ENCODE data around the gene BCL6. TPM values are rescaled to one million over a fixed set of nuclear protein-coding genes. Genes with fewer than 3 reads are reported as not detected.
A peak's percentile ranks its signal among the peaks of the same experiment; 100 is the strongest.

The BCL6 gene
- total and polyA plus RNA-seq, 2 of the 8 experiments (the other 6 are each of a cell fraction or from before 2014, with no cell fraction given): 5.7 to 10.4 TPM

DNA sequence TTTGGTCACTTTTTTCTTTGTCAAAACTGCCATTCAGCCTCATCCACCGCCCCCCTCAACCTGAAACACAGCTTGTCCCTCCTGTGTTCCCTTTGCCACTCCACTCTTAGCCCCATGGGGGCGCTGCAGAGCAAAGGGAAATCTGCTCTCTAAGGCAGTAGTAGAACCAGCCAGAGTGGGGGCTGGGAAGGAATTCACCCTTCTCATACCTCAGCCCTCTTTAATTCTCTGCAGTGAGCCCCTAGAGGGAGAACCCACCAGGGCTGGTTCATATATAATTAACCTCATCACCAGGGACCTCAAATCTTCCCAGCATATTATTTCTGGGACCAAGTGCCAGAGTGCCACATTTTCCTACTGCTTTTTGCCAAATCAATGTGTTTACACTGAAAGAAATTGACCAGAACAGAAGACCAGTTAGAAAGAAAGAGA lies 2.8 kb upstream of the BCL6 start:
- Histone ChIP-seq H3K79me2 (ENCODE audit: control insufficient read depth in 1 of 2, insufficient read depth in 2 of 2, low read length in 2 of 2) (peaks cover 0 to 7% of the 10 kb centered on the region in 2 experiments; a peak in 1 of 4 replicates), H3K4me2 (ENCODE audit: insufficient read depth in 1 of 2, low read depth in 2 of 2, low read length in 2 of 2) (no peak overlapping the region), H3K9ac (replicated peaks in 1 of 4; ENCODE audit: extremely low read depth in 1 of 4, low read depth in 3 of 4, low read length in 3 of 4) (no peak overlapping the region), H3K18ac (ENCODE audit: extremely low read depth, low read length) (no peak overlapping the region), H4K8ac (ENCODE audit: extremely low read depth, insufficient read depth, low read length) (no peak overlapping the region), H2BK15ac (ENCODE audit: low read length) (no peak overlapping the region), H2BK5ac (ENCODE audit: low read depth, low read length) (no peak overlapping the region), H3K4me3 (ENCODE audit: extremely low read depth in 1 of 4, insufficient read depth in 2 of 4, low read depth in 3 of 4, low read length in 4 of 4) (no peak overlapping the region), H4K91ac (replicated peaks; ENCODE audit: insufficient read length, low read length) (no peak overlapping the region), H3K23ac (ENCODE audit: insufficient read length) (no peak overlapping the region), H3K27me3 (replicated peaks in 1 of 4; ENCODE audit: control insufficient read depth in 3 of 4, extremely low read depth in 1 of 4, insufficient read depth in 3 of 4, low read length in 3 of 4) (no peaks in the 10 kb centered on the region; a peak in 1 of 7 replicates), H3K27ac (ENCODE audit: low read depth, low read length) (no peak overlapping the region), H2AK5ac (ENCODE audit: low read depth, low read length) (no peak overlapping the region), H3K79me1 (ENCODE audit: low read depth, low read length) (no peaks in the 10 kb centered on the region), H3K4ac (replicated peaks; ENCODE audit: insufficient read length, low read depth, low read length) (no peak overlapping the region), H3K36me3 (ENCODE audit: control insufficient read depth in 2 of 4, insufficient read depth in 4 of 4, low read length in 3 of 4) (no peaks in the 10 kb centered on the region), H2BK12ac (ENCODE audit: low read depth, low read length) (no peak overlapping the region; the same call in 1 of the 2 replicates), H2AFZ (ENCODE audit: low read length) (no peak overlapping the region), H2BK120ac (replicated peaks; ENCODE audit: low read depth, low read length) (no peak overlapping the region), H3K56ac (replicated peaks; ENCODE audit: insufficient read length, low read depth, low read length) (no peak overlapping the region), H3K23me2 (ENCODE audit: low read depth, low read length) (peaks cover 11% of the 10 kb centered on the region), H4K20me1 (replicated peaks in 1 of 2; ENCODE audit: control insufficient read depth in 1 of 2, insufficient read depth in 2 of 2, low read length in 2 of 2) (no peaks in the 10 kb centered on the region), H4K5ac (ENCODE audit: insufficient read length, low read depth, low read length) (peak overlapping the region; percentile 78), H2BK20ac (ENCODE audit: low read length) (no peak overlapping the region), H3K4me1 (replicated peaks in 1 of 4; ENCODE audit: control insufficient read depth in 3 of 4, insufficient read depth in 4 of 4, low read length in 3 of 4) (peaks cover 5 to 22% (median 16%) of the 10 kb centered on the region in 4 experiments; a peak in 5 of 7 replicates), H3K14ac (ENCODE audit: insufficient read length) (no peak overlapping the region), H3K9me3 (ENCODE audit: insufficient read depth in 2 of 2, low read depth in 1 of 2, low read length in 1 of 2) (no peaks in the 10 kb centered on the region)
- FAIRE-seq (peak; percentile 84), DNase-seq (ENCODE audit: low read depth in 1 of 2, low spot score in 2 of 2) (peak; percentile 77 to 99)
- CTCF ChIA-PET (ENCODE audit: partially characterized antibody): interaction anchor here (0.6 to 2.3 kb wide), 34 partner anchors 10 to 1206 kb away, joined by 3 to 8 read pairs (median 3); no protein-coding TSS in a partner anchor
- POLR2A ChIA-PET (ENCODE audit: partially characterized antibody): interaction anchor here (1.1 to 2.1 kb wide), 7 partner anchors 8 to 407 kb away, joined by 3 to 10 read pairs (median 4); no protein-coding TSS in a partner anchor
- 8% methylated on average over 2 of the region's 2 CpGs; no CpG with 5 or more reads in 1 of the 2 experiments for WGBS, 2 experiments (ENCODE audit: extremely low coverage in 1 of 2, insufficient coverage in 1 of 2, insufficient read length in 1 of 2, insufficient replicate concordance in 2 of 2, low coverage in 1 of 2, low lambda C conversion rate in 2 of 2, missing lambda C conversion rate in 1 of 2)
- TF ChIP-seq RAD21 (IDR thresholded peaks at IDR 0.05 in 1 of 2, conservative IDR thresholded peaks at IDR 0.05 in 1 of 2; ENCODE audit: low read depth in 2 of 2, low read length in 2 of 2) (peak; percentile 95 to 99), SAP30 (IDR thresholded peaks at IDR 0.05; ENCODE audit: insufficient read depth, insufficient replicate concordance, low read length) (no peak), HDAC2 (IDR thresholded peaks at IDR 0.05; ENCODE audit: borderline replicate concordance in 1 of 2, low read depth in 2 of 2, low read length in 2 of 2) (no peak), YY1 (IDR thresholded peaks at IDR 0.05; ENCODE audit: low read depth, low read length) (0 out of 2 replicates have a peak, but pooled peaks have one; percentile 65), TEAD4 (IDR thresholded peaks at IDR 0.05; ENCODE audit: low read depth, low read length) (peak; percentile 77; the same call in 1 of the 2 replicates), KDM5A (IDR thresholded peaks at IDR 0.05; ENCODE audit: low read length) (no peak)
